A172 (cell line): ENCODE data around the gene CDO1. TPM values are rescaled to one million over a fixed set of nuclear protein-coding genes. Genes with fewer than 3 reads are reported as not detected.

Experiments
- DNase-seq: peaks from one replicate; pipeline ENCODE4 v3.0.0-alpha.2; 2015; ENCODE audit warnings: low spot score
- total RNA-seq: library from RNA; depleted of rRNA; stranded (reverse); fragments of >200 nt; shearing (Covaris generic); gene quantifications from 2 replicates; pipeline ENCODE4 v1.2.3, GENCODE V29; 2014; rRNA removed

Gene CDO1
- not detected in 2 replicates for total RNA-seq

GRCh38 chr5:115816226-115817081 lies at the start of gene CDO1:
CDO1 (minus strand) TSS chr5:115816659; CDS start chr5:115816397, 262 bp downstream.
- DNase-seq: no peak

GRCh38 chr5:115859378-115859777 lies 42.9 kb upstream of the CDO1 start:
- no peak for DNase-seq

GRCh38 chr5:115858396-115858795 lies 41.9 kb upstream of the CDO1 start:
- no peak for DNase-seq

GRCh38 chr5:115857626-115858349 lies 41.3 kb upstream of the CDO1 start:
- peak; percentile 36 for DNase-seq

- DNase-seq: no peak
These were observed 40.6 kb upstream of the CDO1 start for GRCh38 chr5:115857057-115857479.

GRCh38 chr5:115855959-115856358 lies 39.5 kb upstream of the CDO1 start:
- DNase-seq: no peak

- DNase-seq: no peak
These were observed 37.7 kb upstream of the CDO1 start for GRCh38 chr5:115854139-115854538.

GRCh38 chr5:115850744-115851416 lies 34.4 kb upstream of the CDO1 start:
- no peak for DNase-seq

- DNase-seq: no peak
These were observed 32.9 kb upstream of the CDO1 start for GRCh38 chr5:115849258-115849798.

- no peak for DNase-seq
These were observed 30.8 kb upstream of the CDO1 start for GRCh38 chr5:115847290-115847689.

- DNase-seq: no peak
These were observed 27.9 kb upstream of the CDO1 start for GRCh38 chr5:115844321-115844817.

- no peak for DNase-seq
These were observed 27.1 kb upstream of the CDO1 start for GRCh38 chr5:115843444-115844130.

GRCh38 chr5:115842952-115843351 lies 26.5 kb upstream of the CDO1 start:
- no peak for DNase-seq

GRCh38 chr5:115842089-115842935 lies 25.9 kb upstream of the CDO1 start:
- DNase-seq: peak; percentile 26

- DNase-seq: peak; percentile 93
These were observed 25.1 kb upstream of the CDO1 start, which contains the start of the genes AP3S1 and ATG12 for GRCh38 chr5:115841382-115842088. AP3S1 (plus strand) TSS chr5:115841935; CDS start chr5:115842038, 103 bp downstream. ATG12 (minus strand) TSS chr5:115841565; CDS start chr5:115841552, 13 bp downstream.

GRCh38 chr5:115840873-115841272 lies 24.4 kb upstream of the CDO1 start:
- no peak for DNase-seq

- peak; percentile 73 for DNase-seq
These were observed 22.5 kb upstream of the CDO1 start for GRCh38 chr5:115838885-115839518.

- DNase-seq: no peak
These were observed 19.0 kb upstream of the CDO1 start for GRCh38 chr5:115835481-115835880.
